Posterior cingulate gyrus (tissue), 11 donors: Measurements from ENCODE around the gene KDM1B.
"Not testable (repeated sequence)": the region's sequence is repeated elsewhere in the genome, so short reads cannot be mapped to it uniquely, and the experiment has no call there.

Experiments used
- DNase-seq, 10 donors: peaks; one replicate each; pipeline versions ENCODE4 v3.0.0 to v3.0.0-alpha.2; 2020 to 2021; ENCODE audit warnings: mixed read lengths in 3 of 10
- intact Hi-C: fragments of 100-400 bp; cut with DNase I; formaldehyde crosslinking; loops from one replicate; pipeline ENCODE4 v1.15.1; 2023

The KDM1B gene

GRCh38 chr6:18148304-18149025 is 6.8 kb upstream of the KDM1B start:
- intact Hi-C loops = no loop called here
- DNase-seq = no peak

GRCh38 chr6:18151391-18151790 is 3.8 kb upstream of the KDM1B start:
- intact Hi-C loops = loop anchor here (10.0 kb wide), 1 partner anchor 167 kb away; the partner anchor contains the start of gene KIF13A
- DNase-seq = not testable (repeated sequence)

GRCh38 chr6:18151801-18152200 is 3.4 kb upstream of the KDM1B start:
- intact Hi-C loops = loop anchor here (10.0 kb wide), 1 partner anchor 167 kb away; the partner anchor contains the start of gene KIF13A
- no peak for DNase-seq

GRCh38 chr6:18153311-18153703 is 1.9 kb upstream of the KDM1B start:
- DNase-seq = no peak

GRCh38 chr6:18154507-18155149 is 594 bp upstream of the KDM1B start, which contains the start of gene TPMT:
Gene TPMT, minus strand, starts transcription at chr6:18155077. Its CDS starts 5,950 bp downstream, at chr6:18149127.
- intact Hi-C loops = loop anchor here (1.0 to 10.0 kb wide), 2 partner anchors 110 to 170 kb away; partner anchors contain the start of genes DEK and KIF13A

More at GRCh38 chr6:18153311-18153703, 1.9 kb upstream of the KDM1B start:
- intact Hi-C loops = loop anchor here (10.0 kb wide), 1 partner anchor 169 kb away; the partner anchor contains the start of gene KIF13A

GRCh38 chr6:18155864-18156421 is 721 bp downstream of the KDM1B start:
- intact Hi-C loops = loop anchor here (1.0 to 10.0 kb wide), 2 partner anchors 108 to 171 kb away; partner anchors contain the start of genes DEK and KIF13A
- DNase-seq = peak; percentile 29 to 93 (median 44)

More at GRCh38 chr6:18154507-18155149, 594 bp upstream of the KDM1B start, which contains the start of gene TPMT:
- DNase-seq = peak in 3 of 10 donors; percentile 7 to 21 (median 12)

- intact Hi-C loops = no loop called here
- DNase-seq = no peak
Measured at GRCh38 chr6:18160911-18161310, 5.7 kb downstream of the KDM1B start.

- DNase-seq = no peak
- intact Hi-C loops = no loop called here
Measured at GRCh38 chr6:18161431-18161830, 6.2 kb downstream of the KDM1B start.

- intact Hi-C loops = no loop called here
- no peak for DNase-seq
Measured at GRCh38 chr6:18162401-18162800, 7.2 kb downstream of the KDM1B start.

- no peak for DNase-seq
- intact Hi-C loops = no loop called here
Measured at GRCh38 chr6:18165751-18166150, 10.5 kb downstream of the KDM1B start.

GRCh38 chr6:18166312-18167036 is 11.3 kb downstream of the KDM1B start:
- no peak for DNase-seq
- intact Hi-C loops = no loop called here

- DNase-seq = no peak
Measured at GRCh38 chr6:18168264-18168663, 13.0 kb downstream of the KDM1B start.

GRCh38 chr6:18171871-18172270 is 16.6 kb downstream of the KDM1B start:
- intact Hi-C loops = no loop called here
- no peak for DNase-seq

More at GRCh38 chr6:18168264-18168663, 13.0 kb downstream of the KDM1B start:
- intact Hi-C loops = no loop called here

- intact Hi-C loops, DNase-seq: not testable (repeated sequence)
Measured at GRCh38 chr6:18176198-18176597, 21.0 kb downstream of the KDM1B start.

GRCh38 chr6:18177286-18177965 is 22.2 kb downstream of the KDM1B start:
- DNase-seq = no peak
- intact Hi-C loops = no loop called here

- DNase-seq = no peak
- intact Hi-C loops = no loop called here
Measured at GRCh38 chr6:18178960-18179615, 23.9 kb downstream of the KDM1B start.

GRCh38 chr6:18179770-18180356 is 24.6 kb downstream of the KDM1B start:
- intact Hi-C loops = no loop called here
- DNase-seq = peak in 1 of 10 donors; percentile 11

- intact Hi-C loops = no loop called here
- no peak for DNase-seq
Measured at GRCh38 chr6:18182568-18182967, 27.3 kb downstream of the KDM1B start.

GRCh38 chr6:18183766-18184165 is 28.5 kb downstream of the KDM1B start:
- intact Hi-C loops = no loop called here
- DNase-seq = no peak
